AG10803 (cell line): ENCODE results near the gene HDAC10.

Experiments
- DNase-seq: peaks from one replicate; pipeline ENCODE4 v3.0.0; 2010; ENCODE audit warnings: low read depth
- H3K4me3 ChIP-seq: 2 replicates; pipeline ENCODE4 v1.5.1; 2011; ENCODE audit warnings: mild to moderate bottlenecking, low read length, control low read depth
- TF ChIP-seq, protein P1 (sequence below): conservative IDR thresholded peaks from 2 replicates; pipeline ENCODE4 v1.5.1; 2011; ENCODE audit warnings: mild to moderate bottlenecking, low read length, control low read depth, inconsistent platforms

The HDAC10 gene

DNA sequence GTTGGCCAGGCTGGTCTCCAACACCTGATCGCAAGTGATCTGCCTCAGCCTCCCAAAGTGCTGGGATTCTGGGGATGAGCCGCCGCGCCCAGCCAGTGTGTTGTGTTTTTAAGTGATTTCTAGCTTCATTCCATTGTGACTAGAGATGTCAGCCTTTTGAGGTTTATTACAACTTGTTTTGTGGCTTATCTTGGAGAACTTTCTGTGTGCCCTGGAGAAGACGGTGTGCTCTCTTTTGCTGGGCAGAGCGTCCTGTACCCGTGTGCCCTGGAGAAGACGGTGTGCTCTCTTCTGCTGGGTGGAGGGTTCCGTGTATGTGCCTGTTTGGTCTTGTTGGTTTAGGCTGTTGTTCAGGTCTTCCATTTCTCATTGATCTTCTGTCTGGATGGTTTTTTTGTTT, 37.8 kb downstream of the HDAC10 start:
- DNase-seq: no peak
- TF ChIP-seq, protein P1, sequence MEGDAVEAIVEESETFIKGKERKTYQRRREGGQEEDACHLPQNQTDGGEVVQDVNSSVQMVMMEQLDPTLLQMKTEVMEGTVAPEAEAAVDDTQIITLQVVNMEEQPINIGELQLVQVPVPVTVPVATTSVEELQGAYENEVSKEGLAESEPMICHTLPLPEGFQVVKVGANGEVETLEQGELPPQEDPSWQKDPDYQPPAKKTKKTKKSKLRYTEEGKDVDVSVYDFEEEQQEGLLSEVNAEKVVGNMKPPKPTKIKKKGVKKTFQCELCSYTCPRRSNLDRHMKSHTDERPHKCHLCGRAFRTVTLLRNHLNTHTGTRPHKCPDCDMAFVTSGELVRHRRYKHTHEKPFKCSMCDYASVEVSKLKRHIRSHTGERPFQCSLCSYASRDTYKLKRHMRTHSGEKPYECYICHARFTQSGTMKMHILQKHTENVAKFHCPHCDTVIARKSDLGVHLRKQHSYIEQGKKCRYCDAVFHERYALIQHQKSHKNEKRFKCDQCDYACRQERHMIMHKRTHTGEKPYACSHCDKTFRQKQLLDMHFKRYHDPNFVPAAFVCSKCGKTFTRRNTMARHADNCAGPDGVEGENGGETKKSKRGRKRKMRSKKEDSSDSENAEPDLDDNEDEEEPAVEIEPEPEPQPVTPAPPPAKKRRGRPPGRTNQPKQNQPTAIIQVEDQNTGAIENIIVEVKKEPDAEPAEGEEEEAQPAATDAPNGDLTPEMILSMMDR: no peak
- H3K4me3 ChIP-seq: no peak overlapping the region

DNA sequence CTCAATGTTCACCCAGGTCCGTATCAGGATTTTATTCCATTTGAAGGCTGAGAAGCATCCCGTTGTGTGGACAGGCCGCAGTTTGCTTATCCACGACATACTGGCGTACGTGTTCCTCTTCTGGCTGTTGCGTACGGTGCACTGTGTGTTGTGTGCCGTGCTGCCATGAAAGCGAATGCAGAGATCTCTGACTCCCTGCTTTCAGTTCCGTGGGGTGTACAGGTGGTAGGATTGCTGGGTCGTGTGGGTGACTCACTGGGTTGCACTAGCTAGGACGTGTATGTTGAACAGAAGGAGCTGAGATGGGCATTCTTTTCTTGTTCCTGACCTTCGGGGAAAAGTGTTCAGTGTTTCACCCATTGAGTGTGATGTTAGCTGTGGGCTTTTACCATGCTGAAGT, 39.9 kb downstream of the HDAC10 start:
- TF ChIP-seq, protein P1: no peak
- no peak overlapping the region for H3K4me3 ChIP-seq
- DNase-seq: no peak

DNA sequence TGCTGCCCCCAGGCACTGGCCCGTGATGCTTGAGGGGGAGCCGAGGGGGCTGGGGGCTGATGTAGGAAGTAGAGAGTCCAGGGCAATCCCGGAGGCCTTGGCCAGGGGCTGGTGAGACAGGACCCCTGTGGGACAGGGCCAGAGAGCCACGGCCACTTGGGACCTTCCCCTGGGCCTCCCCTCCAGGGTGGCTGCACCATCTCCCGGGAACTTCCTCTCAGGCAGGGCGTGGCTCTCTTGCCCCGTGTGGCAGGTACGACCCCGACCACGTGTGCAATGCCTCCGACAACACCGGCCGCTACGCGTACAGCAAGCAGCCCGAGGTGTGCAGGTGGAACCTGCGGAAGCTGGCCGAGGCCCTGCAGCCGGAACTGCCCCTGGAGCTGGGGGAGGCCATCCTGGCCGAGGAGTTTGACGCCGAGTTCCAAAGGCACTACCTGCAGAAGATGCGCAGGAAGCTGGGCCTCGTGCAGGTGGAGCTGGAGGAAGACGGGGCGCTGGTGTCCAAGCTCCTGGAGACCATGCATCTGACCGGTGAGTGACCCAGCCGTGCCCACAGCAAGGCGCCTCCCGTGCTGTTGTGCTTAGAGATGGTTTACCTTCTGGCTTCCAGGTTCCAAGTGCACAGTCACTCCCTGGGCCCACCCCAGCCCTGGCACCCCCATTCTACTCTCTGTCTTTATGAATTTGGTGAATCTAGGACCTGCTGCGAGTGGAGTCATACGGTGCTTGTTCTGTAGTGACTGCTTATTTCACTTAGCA, 40.5 kb downstream of the HDAC10 start:
- no peak for DNase-seq
- TF ChIP-seq, protein P1: no peak
- no peak overlapping the region for H3K4me3 ChIP-seq

DNA sequence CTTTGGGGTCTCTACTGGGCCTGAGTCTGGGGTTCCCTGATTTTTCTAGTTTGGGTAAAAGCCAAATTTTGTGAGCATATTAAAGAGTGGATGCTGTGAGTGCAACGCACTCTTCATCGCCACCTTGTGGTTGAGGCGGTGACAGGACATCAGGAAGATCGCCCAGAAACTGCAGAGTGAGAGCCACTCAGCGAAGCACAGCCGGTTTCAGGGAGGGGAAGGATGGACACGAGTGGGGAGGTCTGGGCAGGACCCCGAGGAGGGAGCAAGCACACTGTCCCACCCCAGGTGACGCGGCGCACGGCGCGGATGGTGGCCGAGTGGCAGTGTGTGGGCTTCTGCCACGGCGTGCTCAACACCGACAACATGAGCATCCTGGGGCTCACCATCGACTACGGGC, 41.2 kb downstream of the HDAC10 start:
- DNase-seq: peak; percentile 60
- no peak overlapping the region for H3K4me3 ChIP-seq
- TF ChIP-seq, protein P1: peak; percentile 86

DNA sequence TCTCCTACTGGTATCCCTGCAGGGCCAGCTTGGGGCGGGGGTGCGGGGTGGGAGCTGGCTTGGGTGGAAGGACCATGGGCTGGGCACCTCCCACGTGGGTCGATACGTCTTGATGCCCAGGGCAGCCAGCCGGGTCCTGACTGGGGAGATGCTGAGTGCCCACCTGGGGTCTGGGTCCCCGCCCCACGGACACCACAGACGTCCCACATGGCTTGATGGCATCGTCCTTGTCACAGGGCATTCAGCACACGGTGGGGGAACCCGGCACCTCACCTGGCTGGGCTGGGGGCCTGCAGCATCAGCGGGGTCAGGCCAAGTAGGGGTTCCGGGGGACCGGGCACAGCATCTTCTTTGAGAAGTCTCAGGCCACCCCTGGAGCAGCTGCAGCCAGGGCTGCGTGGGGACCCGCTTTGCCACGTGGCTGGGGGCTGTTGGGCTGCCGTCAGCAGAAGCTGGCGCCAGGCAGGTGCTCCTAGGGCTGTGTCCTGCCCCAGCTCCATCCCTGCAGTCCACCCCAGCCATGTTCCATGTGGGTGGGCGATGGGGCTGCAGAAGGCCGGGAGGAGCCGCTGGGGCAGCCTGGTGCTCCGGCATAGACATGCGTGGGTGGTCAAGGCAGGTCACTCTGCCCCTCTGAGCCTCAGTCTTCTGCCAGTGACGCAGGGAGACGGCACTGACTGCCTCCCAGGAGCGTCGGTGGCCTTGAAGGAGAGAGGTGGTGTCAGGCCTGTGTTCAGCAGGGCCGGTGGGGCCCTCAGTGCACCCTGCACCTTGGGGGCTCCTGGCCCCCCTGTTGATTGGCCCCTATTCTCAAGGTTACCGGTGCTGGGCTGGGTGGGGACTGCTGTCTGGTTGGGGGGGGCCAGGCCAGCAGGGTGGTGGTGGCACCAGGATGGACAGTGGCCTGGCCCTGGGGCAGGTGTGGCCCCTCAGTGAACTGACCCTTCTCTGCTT, 41.8 kb downstream of the HDAC10 start:
- no peak for DNase-seq
- TF ChIP-seq, protein P1: no peak

DNA sequence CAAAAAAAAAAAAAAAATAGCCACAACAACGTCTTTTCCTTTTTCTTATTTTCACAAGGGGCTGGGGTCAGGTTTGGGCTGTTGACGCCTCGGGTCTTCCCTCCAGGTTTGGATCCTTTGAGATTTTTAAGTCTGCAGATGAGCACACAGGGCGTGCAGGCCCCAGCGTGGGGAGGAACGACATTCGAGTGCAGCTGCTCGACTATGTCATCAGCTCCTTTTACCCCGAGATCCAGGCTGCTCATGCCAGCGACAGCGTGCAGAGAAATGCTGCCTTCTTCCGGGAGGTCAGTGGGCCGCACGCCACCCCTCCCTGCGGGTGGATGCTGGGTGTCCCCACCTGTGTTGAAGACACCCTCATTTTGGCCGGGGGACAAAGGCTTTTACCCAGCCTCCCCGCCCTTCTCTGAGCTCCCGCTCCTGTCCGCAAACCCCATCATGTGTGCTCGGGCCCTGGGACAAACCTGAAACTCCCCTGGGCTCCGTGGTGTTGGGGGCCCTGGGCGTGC, 42.6 kb downstream of the HDAC10 start:
- no peak overlapping the region for H3K4me3 ChIP-seq
- DNase-seq: no peak
- TF ChIP-seq, protein P1: no peak

More for the DNA sequence above, 41.8 kb downstream of the HDAC10 start:
- H3K4me3 ChIP-seq: no peak overlapping the region
